HG02588 (cell line): Measurements from ENCODE around the gene ZBTB26.
"Not testable (repeated sequence)": the region's sequence is repeated elsewhere in the genome, so short reads cannot be mapped to it uniquely, and the experiment has no call there.

ENCODE experiments used
- ATAC-seq: cut with Tn5 transposase; IDR thresholded peaks from one replicate; pipeline ENCODE4 v1.9.1; 2021; ENCODE audit warnings: mild to moderate bottlenecking, moderate library complexity; ENCODE audit not compliant: unreplicated experiment

The ZBTB26 gene

DNA sequence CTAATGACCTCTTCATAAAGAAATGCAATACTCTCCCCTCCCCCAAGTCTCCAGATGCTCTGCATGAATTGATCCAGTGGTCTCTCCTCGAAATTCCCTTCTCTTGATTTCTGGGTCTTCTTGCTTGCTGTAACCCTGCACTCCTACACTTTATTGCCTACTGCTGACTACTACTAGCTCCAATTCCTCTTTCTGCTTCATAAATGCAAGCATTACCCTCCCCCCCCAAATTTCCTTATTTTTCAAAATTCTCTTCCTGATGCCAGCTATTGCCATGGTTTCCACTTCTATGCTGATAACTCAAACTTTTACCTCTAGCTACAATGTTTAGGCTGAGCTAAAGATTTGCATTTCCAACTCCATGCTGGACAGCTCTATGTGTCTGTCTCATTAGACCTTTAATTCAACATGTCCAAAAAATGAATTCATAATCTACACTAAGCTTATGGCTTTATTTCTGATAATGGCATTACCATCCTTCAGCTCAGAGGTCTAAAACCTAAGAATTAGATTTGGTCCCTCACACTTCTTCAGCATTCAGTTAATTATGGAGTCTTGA, 1.4 kb downstream of the ZBTB26 start:
- ATAC-seq, result no peak

DNA sequence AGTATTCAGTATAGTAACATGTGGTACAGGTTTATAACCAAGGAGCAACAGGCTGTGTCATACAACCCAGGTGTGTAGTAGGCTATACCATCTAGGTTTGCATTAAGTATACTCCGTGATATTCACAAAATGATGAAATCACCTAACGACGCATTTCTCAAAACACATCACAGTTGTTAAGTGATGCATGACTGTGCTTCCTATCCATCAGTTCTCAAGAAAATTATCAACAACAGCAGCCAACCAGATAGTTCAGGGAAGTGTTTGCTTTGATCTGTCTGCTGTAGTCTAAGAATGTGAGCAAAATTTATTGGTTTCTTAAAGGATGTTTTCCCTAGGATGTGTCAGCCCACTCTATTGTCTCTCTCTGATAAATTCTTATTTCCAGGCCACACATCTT, 7.4 kb downstream of the ZBTB26 start:
- ATAC-seq, result no peak

DNA sequence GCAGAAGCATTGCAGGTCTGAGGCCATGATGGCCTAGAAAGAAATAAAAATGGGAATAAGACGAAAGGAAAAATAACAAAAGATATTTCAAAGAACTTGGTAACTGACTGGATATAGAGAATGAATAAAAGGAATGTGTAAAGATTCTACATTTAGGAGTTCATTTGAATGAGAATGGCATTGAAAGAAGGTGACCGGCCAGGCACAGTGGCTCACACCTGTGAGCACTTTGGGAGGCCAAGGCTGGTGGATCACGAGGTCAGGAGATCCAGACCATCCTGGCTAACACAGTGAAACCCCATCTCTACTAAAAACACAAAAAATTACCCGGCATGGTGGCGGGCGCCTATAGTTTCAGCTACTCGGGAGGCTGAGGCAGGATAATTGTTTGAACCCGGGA, 8.6 kb downstream of the ZBTB26 start:
- ATAC-seq, result no peak

DNA sequence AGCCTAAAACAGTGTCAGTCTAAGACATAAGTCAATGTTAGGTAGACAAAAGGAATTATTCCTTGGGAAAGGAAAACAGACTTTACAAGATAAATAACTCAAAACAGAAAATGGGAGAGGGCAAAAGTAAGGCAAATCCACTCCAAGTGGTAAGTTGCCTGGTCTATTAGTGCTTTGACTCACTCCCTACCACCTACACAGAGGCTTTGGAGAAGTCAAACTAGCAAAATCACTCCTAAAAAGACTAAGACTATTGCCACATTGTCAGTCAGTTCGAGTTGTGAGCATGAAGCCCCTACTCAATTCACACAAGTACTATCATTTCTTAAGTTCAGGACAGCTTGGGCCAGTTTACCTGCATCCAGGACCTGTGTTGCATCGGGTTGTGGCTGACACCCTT, 13.0 kb downstream of the ZBTB26 start:
- no peak for ATAC-seq

DNA sequence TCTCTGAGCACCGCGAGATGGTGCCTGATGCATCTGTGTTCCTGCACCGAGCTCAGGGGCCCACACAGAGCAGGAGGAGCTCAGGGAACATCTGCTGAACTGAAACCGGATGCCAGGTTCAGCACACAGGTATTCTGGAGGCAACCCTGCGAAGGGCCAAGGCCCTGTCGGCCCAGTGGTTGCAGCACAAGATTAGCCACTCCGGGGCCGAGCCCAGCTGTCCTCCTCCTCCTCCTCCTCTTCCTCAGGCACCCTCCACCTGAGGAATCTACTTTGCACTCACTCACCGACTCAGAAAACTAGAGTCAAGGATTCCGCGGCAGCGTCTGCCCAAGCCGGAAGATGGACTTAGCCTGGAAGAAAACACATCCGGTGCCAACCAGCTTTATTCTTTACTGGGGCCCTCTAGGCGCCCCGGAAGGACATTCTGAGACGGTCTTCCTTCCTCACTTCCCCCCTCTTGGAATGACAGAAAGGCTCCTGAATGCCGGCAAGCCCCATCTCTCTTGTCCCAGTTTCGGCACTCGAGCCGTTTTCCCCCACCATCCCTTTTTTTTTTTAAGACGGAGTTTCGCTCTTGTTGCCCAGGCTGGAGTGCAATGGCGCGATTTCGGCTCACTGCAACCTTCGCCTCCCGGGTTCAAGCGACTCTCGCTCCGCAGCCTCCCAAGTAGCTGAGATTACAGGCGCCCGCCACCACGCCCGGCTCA, 18.2 kb downstream of the ZBTB26 start, which contains the start of gene ZBTB6:
TSS of gene ZBTB6 (minus strand) at position 360 of the 710 bp plus-strand sequence. CDS start 1,251 bp downstream, outside the sequence.
- ATAC-seq, result peak; percentile 94

DNA sequence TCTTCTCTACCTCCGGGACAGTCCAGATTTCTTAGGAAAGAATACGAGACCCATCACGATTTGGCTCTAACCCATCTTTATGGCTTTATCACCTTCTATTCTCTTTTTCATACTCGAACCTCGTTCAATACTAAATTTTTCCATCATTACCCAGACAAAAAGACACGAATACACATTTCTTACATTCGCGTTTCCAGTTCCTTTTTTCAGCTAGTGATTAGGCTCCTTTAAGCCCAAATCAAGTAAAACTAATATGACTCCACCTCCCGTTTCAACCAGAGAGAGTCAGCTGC, 18.7 kb downstream of the ZBTB26 start:
- no peak for ATAC-seq

DNA sequence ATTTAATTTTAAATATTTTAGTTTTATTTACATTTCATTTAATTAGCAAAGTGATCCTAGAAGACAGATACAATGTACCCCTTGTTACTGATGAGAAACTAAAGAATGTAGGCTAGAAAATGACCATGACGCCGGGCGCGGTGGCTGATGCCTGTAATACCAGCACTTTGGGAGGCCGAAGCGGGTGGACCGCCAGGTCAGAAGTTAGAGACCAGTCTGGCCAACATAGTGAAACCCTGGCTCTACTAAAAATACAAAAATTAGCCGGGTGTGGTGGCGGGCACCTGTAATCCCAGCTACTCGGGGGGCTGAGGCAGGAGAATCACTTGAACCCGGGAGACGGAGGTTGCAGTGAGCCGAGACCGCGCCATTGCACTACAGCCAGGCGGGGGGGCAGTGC, 25.2 kb downstream of the ZBTB26 start:
- not testable (repeated sequence) for ATAC-seq

DNA sequence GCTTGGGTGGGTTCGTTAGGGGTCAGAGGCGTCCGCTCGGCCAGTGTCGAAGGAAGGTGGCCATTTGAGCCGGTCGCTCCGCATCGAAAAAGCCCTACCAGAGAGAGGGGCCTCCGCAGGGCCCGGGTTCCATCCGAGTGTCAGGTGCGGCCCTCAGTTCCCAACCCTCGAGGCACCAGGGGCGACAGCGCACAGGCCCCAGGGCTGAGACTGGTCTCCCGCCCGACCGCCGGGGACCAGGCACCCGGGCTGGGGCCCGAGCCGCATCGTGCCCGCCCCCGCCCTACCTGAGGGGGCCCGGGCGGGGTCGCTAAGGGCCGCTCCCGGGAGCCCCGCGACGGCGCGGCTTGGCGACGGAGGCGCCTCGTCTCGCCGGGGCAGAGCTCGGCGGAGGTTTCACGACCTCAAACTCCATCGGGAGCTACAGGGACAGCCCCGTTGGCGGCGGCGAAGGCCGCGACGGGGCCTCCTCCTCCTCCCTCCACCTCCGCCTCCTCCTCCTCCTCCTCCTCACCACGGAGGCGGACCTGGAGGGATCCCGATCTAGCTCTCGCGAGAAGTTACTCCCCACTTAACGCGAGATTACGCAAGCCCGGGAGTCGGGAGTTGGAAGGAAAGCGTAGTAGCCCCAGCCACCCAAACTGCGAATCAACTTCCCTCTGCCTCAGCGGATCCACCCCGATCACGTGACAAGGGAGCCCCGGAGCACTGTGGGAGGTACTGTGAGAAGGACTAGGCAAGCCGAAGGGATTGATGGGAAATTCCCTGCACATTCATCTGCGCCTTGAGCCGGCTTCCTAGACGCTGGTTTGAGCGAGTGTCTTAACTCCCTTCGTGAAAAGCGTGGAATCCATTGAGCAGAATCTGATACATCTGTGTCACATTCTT, 26.2 kb downstream of the ZBTB26 start, which contains the start of gene RC3H2:
TSS of gene RC3H2 (minus strand) at position 537 of the 888 bp plus-strand sequence. CDS start 7,850 bp downstream, outside the sequence.
- peak; percentile 89 for ATAC-seq

DNA sequence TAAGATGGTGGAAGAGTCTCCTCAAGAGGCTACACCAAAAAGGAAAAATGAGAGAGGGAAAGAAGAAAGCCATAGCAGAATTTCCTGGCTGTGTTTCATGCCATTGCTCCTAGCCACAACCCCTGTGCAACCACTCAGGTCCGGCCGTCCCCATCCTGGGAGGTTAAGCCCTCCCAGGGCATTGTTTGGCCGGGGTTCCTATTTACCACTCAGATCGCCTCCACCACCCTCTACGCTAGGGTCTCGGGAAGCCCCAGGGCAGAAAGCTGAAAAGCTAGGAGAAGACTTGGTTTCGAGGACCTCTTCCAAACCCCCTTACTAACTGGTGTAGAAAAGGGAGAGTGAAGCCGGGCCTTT, 26.9 kb downstream of the ZBTB26 start:
- ATAC-seq, result peak; percentile 29

DNA sequence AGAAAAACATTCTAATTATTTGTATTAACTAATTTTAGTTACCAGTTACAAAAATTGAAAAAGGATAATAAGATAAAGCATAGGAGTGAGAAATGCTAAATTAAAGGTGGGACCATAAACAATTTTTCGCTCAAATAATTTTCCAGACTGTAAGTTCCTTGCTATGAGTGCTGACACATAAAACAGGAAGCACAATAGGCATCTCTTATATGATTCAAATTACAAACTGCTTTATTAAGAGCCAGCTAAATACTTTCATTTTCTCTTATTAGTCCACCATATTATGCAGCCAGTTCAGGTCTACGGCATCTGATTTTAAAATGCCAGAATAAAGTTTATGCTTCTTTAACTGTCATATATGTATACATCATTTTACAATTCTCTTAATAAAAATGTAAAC, 30.5 kb downstream of the ZBTB26 start:
- no peak for ATAC-seq

DNA sequence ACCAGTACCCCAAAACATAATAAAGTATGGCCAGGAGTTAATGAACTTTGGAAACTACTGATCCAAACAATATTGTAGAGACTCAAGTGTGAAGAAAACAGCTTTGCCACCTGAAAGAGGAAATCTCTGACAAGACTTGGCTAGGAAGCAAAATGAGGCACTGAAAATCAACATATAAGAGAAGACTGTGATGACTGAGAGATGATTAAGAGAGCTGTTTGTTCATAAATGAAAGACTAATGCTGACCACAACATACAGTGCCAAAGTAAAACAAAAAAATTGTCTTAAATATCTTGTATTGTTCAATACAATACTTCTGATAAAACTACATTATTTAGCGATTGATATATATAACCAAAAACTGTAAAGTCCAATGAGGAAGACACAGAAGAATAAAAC, 33.3 kb downstream of the ZBTB26 start:
- ATAC-seq, result no peak

DNA sequence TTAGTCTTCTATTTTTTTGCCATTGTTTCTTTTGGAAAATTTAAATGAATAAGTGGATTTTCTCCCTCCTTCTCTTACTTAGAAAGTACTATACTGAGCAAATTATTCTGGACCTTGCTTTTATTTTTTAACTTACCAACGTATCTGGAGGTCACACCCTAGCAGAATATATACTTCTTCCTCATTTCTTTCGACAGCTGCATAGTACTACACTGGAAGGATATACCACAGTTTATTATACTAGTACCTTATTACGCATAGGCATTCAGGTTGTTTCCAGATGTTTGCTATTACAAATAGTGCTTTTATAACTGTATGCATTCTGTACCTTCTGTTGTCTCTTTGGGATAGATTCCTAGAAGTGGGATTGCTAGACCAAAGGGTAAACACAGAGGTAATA, 42.8 kb downstream of the ZBTB26 start:
- no peak for ATAC-seq

DNA sequence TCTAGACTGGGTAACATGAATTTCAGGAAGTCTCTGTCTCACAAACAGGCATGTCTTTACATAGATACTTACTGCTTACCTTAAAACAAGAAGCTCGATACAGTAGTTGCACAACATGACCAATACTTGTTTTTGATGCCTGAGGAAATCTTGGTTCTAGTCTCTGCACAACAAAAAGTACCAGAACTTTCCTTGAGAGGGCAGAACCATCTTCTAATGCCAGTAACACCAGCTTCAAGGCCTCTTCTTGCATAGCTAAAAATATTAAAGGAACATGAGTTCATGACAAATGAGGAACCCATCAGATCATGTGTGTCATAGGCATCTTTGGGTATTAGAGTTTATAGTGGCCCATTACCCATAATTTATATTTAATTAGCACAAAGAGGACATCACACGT, 48.2 kb downstream of the ZBTB26 start:
- ATAC-seq, result no peak

DNA sequence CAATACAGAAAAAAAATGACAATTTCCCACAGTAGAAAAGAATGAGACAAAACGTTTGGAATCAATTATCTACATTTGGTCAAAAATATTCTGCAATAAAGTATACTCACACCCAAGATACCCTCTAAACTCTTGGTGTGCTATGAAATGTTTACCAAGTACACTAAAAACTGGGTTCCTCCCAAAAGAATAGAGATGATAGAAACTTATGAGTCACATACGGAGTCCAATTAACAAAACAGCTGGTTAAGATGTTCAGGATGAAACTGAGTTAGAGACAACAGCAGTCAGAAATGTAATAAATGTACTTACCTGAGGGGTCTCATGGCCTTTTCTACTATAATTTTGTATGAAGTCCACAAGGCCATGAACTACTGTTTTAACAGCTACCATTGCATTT, 51.9 kb downstream of the ZBTB26 start:
- ATAC-seq, result no peak

DNA sequence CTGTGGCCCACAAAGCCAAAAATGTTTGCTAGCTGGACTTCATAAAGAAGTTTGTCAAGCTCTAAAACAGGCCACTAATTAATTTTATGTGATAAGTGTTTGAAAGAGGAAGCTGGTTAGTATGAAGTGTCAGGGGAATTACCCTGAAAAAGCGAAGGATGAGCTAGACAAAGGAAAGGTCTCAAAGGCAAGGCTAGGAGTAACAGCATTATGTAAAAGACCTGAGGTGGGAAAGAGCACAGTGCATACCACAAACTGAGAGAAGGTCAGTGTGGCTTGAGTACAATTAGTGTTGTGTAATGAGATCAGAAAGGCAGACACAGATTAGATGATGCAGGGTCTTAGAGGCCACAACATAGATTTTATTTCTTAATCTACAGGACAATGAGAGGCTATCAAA, 55.8 kb downstream of the ZBTB26 start:
- ATAC-seq, result no peak

DNA sequence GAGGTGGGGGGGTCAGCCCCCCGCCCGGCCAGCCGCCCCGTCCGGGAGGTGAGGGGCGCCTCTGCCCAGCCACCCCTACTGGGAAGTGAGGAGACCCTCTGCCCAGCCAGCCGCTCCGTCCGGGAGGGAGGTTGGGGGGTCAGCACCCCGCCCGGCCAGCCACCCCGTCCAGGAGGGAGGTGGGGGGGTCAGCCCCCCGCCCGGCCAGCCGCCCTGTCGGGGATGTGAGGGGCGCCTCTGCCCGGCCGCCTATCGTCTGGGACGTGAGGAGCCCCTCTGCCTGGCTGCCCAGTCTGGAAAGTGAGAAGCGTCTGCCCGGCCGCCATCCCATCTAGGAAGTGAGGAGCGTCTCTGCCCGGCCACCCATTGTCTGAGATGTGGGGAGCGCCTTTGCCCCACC, 64.0 kb downstream of the ZBTB26 start:
- ATAC-seq, result not testable (repeated sequence)

DNA sequence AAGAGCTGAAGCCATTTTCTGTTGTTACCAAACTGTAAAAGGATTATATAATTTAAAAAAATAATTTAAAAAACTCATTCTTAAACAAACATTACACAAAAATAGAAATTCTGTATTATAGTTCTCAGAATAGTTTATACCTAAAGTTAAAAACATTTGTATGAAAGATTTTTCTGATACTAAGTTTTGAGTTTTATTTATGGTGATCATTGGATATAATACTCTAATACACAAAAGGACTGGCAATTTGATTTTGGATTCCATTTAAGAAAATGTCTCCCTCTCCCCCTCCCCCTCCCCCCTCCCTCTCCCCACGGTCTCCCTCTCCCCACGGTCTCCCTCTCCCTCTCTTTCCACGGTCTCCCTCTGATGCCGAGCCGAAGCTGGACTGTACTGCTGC, 65.2 kb downstream of the ZBTB26 start:
- no peak for ATAC-seq
